Mesendoderm (in vitro differentiated cells): ENCODE measurements around the gene FYN.
A peak's percentile ranks its signal among the peaks of the same experiment; 100 is the strongest.
"Not testable (repeated sequence)": the region's sequence is repeated elsewhere in the genome, so short reads cannot be mapped to it uniquely, and the experiment has no call there.

ENCODE experiments used
- DNase-seq: peaks from one replicate; pipeline ENCODE4 v3.0.0; 2013
- H2AK5ac ChIP-seq: 2 replicates; pipeline ENCODE4 v1.6.1; 2013; ENCODE audit warnings: low read length, inconsistent platforms
- H2BK120ac ChIP-seq: 2 replicates; pipeline ENCODE4 v1.6.1; 2013; ENCODE audit warnings: low read depth, mild to moderate bottlenecking, low read length, moderate library complexity, mixed read lengths
- H2BK15ac ChIP-seq: replicated peaks from 2 replicates; pipeline ENCODE4 v1.6.1; 2013; ENCODE audit warnings: low read depth, mild to moderate bottlenecking, moderate library complexity
- H2BK5ac ChIP-seq: 2 replicates; pipeline ENCODE4 v1.6.1; 2013; ENCODE audit warnings: low read length, inconsistent platforms
- H3K18ac ChIP-seq: 2 replicates; pipeline ENCODE4 v1.6.1; 2013; ENCODE audit warnings: mild to moderate bottlenecking, low read length, mixed read lengths
- H3K23ac ChIP-seq: one replicate; pipeline ENCODE4 v1.6.1; 2013; ENCODE audit warnings: low read length
- H3K27ac ChIP-seq: 2 replicates; pipeline ENCODE4 v1.5.1; 2013; ENCODE audit warnings: low read depth, mild to moderate bottlenecking, inconsistent platforms, low read length, moderate library complexity
- H3K27me3 ChIP-seq: 2 replicates; pipeline ENCODE4 v1.6.1; 2013; ENCODE audit warnings: low read length, control low read depth, mild to moderate bottlenecking, inconsistent platforms; ENCODE audit not compliant: insufficient read depth, poor library complexity
- H3K36me3 ChIP-seq: 2 replicates; pipeline ENCODE4 v1.6.1; 2013; ENCODE audit warnings: low read length, inconsistent platforms; ENCODE audit not compliant: control insufficient read depth, insufficient read depth
- H3K4ac ChIP-seq: one replicate; pipeline ENCODE4 v1.6.1; 2013; ENCODE audit warnings: low read depth, mild to moderate bottlenecking, low read length, moderate library complexity
- H3K4me1 ChIP-seq: 2 replicates; pipeline ENCODE4 v1.6.1; 2013; ENCODE audit warnings: low read depth, low read length, inconsistent platforms; ENCODE audit not compliant: control insufficient read depth
- H3K4me2 ChIP-seq: 2 replicates; pipeline ENCODE4 v1.6.1; 2013; ENCODE audit warnings: low read length
- H3K4me3 ChIP-seq: 2 replicates; pipeline ENCODE4 v1.5.1; 2013; ENCODE audit warnings: mild to moderate bottlenecking, low read length
- H3K56ac ChIP-seq: one replicate; pipeline ENCODE4 v1.6.1; 2013; ENCODE audit warnings: low read length
- H3K79me1 ChIP-seq: 2 replicates; pipeline ENCODE4 v1.6.1; 2013; ENCODE audit warnings: low read length, inconsistent platforms
- H3K79me2 ChIP-seq: 2 replicates; pipeline ENCODE4 v1.6.1; 2013; ENCODE audit warnings: mild to moderate bottlenecking, low read length; ENCODE audit not compliant: control insufficient read depth, insufficient read depth
- H3K9ac ChIP-seq: 2 replicates; pipeline ENCODE4 v1.6.1; 2013; ENCODE audit warnings: low read length, inconsistent platforms
- H4K5ac ChIP-seq: one replicate; pipeline ENCODE4 v1.6.1; 2013; ENCODE audit warnings: low read length
- H4K8ac ChIP-seq: one replicate; pipeline ENCODE4 v1.6.1; 2013; ENCODE audit warnings: low read depth, mild to moderate bottlenecking, control low read depth, low read length, moderate library complexity
- WGBS: extraction: QIAGEN DNeasy Blood & Tissue Kit; methylation state at CpG from one replicate; pipeline ENCODE4 v1.1.7; 2013; ENCODE audit warnings: low lambda C conversion rate, missing lambda C conversion rate; ENCODE audit not compliant: insufficient coverage; ENCODE audit errors: extremely low coverage; 5-methylcytosine and 5-hydroxymethylcytosine counted together

The FYN gene

DNA sequence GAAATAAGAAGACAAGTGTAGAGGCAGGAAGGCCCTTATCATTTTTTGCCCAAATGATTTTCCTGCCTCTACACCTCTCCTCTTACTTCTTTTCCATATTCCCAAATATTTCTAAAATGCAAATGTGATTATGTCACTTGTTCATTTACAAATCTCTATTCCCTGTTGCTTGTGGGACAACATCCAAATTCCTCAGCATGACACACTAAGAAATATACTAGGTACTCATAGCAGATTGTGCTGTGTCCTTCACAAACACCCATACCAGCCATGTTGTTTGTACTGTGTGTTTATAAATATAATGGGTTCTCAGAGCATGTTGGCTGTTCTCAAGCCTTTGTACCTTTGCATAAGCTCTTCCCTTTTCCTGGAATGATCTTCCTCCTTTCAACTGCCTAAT is 17.7 kb upstream of the FYN start:
- Histone ChIP-seq H3K79me2 (no peaks in the 10 kb centered on the region), H2BK15ac (no peak overlapping the region), H3K56ac (no peak overlapping the region), H3K9ac (no peak overlapping the region), H3K27me3 (no peaks in the 10 kb centered on the region), H3K27ac (no peak overlapping the region), H2BK5ac (no peak overlapping the region), H4K8ac (no peak overlapping the region), H2BK120ac (no peak overlapping the region), H2AK5ac (no peak overlapping the region), H3K23ac (no peak overlapping the region), H3K4me3 (no peak overlapping the region), H3K4me1 (no peaks in the 10 kb centered on the region), H3K79me1 (no peaks in the 10 kb centered on the region), H3K4ac (no peak overlapping the region), H3K18ac (no peak overlapping the region), H3K4me2 (no peak overlapping the region), H4K5ac (no peak overlapping the region), H3K36me3 (no peaks in the 10 kb centered on the region)
- DNase-seq, result no peak

DNA sequence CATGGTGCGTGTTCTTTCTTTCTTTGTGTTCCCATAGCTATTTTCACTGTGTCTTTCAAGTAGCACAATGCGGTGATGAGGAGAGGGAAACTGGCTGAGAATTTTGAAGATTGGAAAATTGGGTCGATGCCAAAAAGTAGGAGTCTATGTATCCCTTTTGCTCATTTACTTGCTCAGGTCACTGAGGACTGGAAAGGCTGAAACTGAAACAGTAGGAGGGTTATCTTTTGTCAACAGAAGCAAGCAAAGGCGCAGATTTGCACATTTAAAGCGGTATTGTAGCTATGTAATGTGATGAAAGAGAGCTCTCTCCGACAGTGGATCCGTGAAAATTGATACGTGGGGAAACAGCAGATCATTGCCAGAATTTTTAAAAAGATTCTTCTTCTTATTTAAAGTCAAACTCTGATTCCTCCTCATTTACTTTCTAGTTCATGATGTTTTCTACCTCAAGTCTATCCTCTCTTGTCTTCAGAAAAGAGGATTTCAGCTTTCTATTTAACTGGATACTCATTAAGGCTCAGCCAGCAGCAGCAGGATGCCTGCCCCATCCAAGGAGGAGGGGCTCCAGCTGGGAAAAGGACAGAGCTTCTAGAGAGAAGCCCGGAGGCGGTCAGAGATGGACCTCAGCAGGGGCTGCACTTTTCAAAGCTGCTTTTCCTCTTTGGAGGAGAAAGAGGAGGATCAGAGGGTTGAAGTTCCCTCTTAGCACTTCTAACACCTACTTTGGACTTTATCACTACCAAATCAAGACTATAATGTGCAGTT is 15.9 kb upstream of the FYN start:
- Histone ChIP-seq H3K27ac (no peak overlapping the region), H2BK5ac (no peak overlapping the region), H2AK5ac (no peak overlapping the region), H3K4me2 (no peak overlapping the region), H3K27me3 (no peaks in the 10 kb centered on the region), H3K36me3 (no peaks in the 10 kb centered on the region), H3K4me1 (no peaks in the 10 kb centered on the region), H3K18ac (no peak overlapping the region), H3K4me3 (no peak overlapping the region), H3K79me2 (no peaks in the 10 kb centered on the region), H4K8ac (no peak overlapping the region), H3K4ac (no peak overlapping the region), H3K56ac (peak overlapping the region; percentile 4), H2BK15ac (no peak overlapping the region), H3K79me1 (no peaks in the 10 kb centered on the region), H3K9ac (no peak overlapping the region), H2BK120ac (no peak overlapping the region), H4K5ac (no peak overlapping the region), H3K23ac (no peak overlapping the region)
- WGBS, result no CpG with 5 or more reads among the region's 10 CpGs
- peak; percentile 81 for DNase-seq

- H3K56ac ChIP-seq, H3K36me3 ChIP-seq, H3K23ac ChIP-seq, H3K79me2 ChIP-seq, DNase-seq, H3K27ac ChIP-seq, H3K79me1 ChIP-seq, H3K4me1 ChIP-seq, H3K4me3 ChIP-seq, H3K9ac ChIP-seq, H3K27me3 ChIP-seq, H2BK15ac ChIP-seq, H2BK120ac ChIP-seq, H3K18ac ChIP-seq, H2BK5ac ChIP-seq, H3K4ac ChIP-seq, H4K8ac ChIP-seq, H2AK5ac ChIP-seq, H4K5ac ChIP-seq, H3K4me2 ChIP-seq: not testable (repeated sequence)
- no CpG with 5 or more reads among the region's 2 CpGs for WGBS
Observed at GRCh38 chr6:111886793-111887192, 13.5 kb upstream of the FYN start.

DNA sequence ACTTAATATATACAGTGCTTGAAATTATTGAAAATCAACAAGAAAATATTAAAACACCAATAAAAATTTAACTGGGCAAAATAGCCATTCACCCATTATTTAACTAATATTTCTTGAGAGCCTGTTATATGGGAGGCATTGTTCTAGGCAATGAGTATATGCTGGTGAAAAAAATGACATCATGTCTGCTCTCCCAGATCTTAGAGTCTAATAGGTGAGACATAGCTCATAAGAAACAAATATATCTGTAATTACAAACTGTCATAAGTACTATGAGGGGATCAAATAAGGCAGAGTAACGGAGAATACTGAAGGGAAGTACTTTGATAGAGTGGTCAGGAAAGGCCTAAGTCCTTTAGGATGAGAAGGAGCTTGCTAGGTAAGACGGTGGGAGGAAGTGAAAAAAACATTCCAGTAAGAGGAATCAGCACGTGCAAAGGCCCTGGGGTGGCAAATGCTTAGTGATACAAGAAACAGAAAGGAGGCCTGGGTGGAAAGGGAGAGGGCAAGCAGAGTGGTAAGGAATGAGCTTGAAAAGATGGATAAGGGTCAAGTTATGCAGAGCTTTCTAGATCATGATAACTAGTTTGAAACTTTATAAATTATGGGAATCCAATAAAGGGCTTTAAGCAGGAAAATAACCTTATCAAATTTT is 12.2 kb upstream of the FYN start:
- no peak overlapping the region for H3K23ac ChIP-seq
- no CpG with 5 or more reads among the region's 3 CpGs for WGBS

GRCh38 chr6:111884068-111884467 is 10.8 kb upstream of the FYN start:
- Histone ChIP-seq H3K4me2 (no peak overlapping the region), H2BK120ac (no peak overlapping the region), H4K8ac (no peak overlapping the region), H3K23ac (no peak overlapping the region), H3K79me2 (no peaks in the 10 kb centered on the region), H2AK5ac (no peak overlapping the region), H3K27ac (no peak overlapping the region), H3K56ac (no peak overlapping the region), H2BK5ac (no peak overlapping the region), H3K9ac (no peak overlapping the region), H3K36me3 (no peaks in the 10 kb centered on the region), H3K18ac (no peak overlapping the region), H3K4me3 (no peak overlapping the region), H4K5ac (no peak overlapping the region), H2BK15ac (no peak overlapping the region), H3K4ac (no peak overlapping the region), H3K27me3 (no peaks in the 10 kb centered on the region), H3K4me1 (no peaks in the 10 kb centered on the region), H3K79me1 (no peaks in the 10 kb centered on the region)
- DNase-seq, result no peak
- WGBS, result no CpG with 5 or more reads among the region's 2 CpGs

More for the DNA sequence above, 12.2 kb upstream of the FYN start:
- H3K4me1 ChIP-seq, result no peaks in the 10 kb centered on the region
- H3K56ac ChIP-seq, result no peak overlapping the region
- no peak overlapping the region for H4K8ac ChIP-seq
- H3K4ac ChIP-seq, result no peak overlapping the region
- no peak overlapping the region for H3K4me2 ChIP-seq
- H3K18ac ChIP-seq, result no peak overlapping the region
- no peaks in the 10 kb centered on the region for H3K79me2 ChIP-seq
- H3K27me3 ChIP-seq, result no peaks in the 10 kb centered on the region
- no peak for DNase-seq
- no peaks in the 10 kb centered on the region for H3K79me1 ChIP-seq
- H2BK15ac ChIP-seq, result no peak overlapping the region
- no peak overlapping the region for H2AK5ac ChIP-seq
- H3K27ac ChIP-seq, result no peak overlapping the region
- no peaks in the 10 kb centered on the region for H3K36me3 ChIP-seq
- H4K5ac ChIP-seq, result no peak overlapping the region
- H3K4me3 ChIP-seq, result no peak overlapping the region
- no peak overlapping the region for H2BK120ac ChIP-seq
- no peak overlapping the region for H3K9ac ChIP-seq
- H2BK5ac ChIP-seq, result no peak overlapping the region
